ENCODE data around the gene KCNE1.

Gene KCNE1

DNA sequence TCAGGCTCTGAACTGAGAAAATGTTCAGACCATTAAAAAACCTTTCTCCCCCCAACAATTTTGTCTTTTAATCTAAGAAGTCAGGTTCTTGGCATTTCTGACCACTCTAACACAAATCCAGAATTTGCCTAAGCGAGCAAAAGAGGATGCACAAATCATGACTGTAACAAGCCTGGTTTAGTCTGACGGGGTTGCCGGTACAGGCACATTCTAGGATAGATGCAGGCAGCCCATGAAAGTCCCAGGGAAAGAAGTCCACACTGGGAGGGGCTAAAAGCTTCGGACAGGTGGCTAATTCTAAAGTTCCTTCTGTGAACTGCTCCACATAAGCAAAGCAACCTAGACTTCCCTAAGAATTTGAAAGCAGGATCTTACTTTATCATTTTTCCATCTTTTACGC is 48.0 kb upstream of the KCNE1 start:
- H3K9me3 ChIP-seq (ENCODE audit: insufficient read depth, low read length, severe bottlenecking): no peaks in the 10 kb centered on the region
- H3K9ac ChIP-seq (ENCODE audit: low read depth, low read length): no peak overlapping the region
- no peaks in the 10 kb centered on the region for H3K27me3 ChIP-seq (ENCODE audit: insufficient read depth, low read length, poor library complexity)
- no peaks in the 10 kb centered on the region for H3K4me1 ChIP-seq (ENCODE audit: insufficient read depth, low read length)
- H3K4me2 ChIP-seq (ENCODE audit: insufficient read depth, low read length): no peak overlapping the region
- H4K20me1 ChIP-seq (ENCODE audit: insufficient read depth, low read length): peaks cover 3% of the 10 kb centered on the region; the same call in 1 of the 2 replicates
- peaks cover 8% of the 10 kb centered on the region; the same call in 1 of the 2 replicates for H3K36me3 ChIP-seq (ENCODE audit: insufficient read depth, low read length)
- peaks cover 17% of the 10 kb centered on the region; the same call in 1 of the 2 replicates for H3K79me2 ChIP-seq (ENCODE audit: insufficient read depth, low read length)
- no peak overlapping the region for H2AFZ ChIP-seq (ENCODE audit: low read depth, low read length)
- H3K4me3 ChIP-seq (ENCODE audit: low read depth in 1 of 2, low read length in 2 of 2): no peak overlapping the region
- DNase-seq: no peak
- no peak for TF ChIP-seq EZH2 (IDR thresholded peaks at IDR 0.05; ENCODE audit: borderline replicate concordance, low read depth, low read length, severe bottlenecking)
- TF ChIP-seq, protein P1, sequence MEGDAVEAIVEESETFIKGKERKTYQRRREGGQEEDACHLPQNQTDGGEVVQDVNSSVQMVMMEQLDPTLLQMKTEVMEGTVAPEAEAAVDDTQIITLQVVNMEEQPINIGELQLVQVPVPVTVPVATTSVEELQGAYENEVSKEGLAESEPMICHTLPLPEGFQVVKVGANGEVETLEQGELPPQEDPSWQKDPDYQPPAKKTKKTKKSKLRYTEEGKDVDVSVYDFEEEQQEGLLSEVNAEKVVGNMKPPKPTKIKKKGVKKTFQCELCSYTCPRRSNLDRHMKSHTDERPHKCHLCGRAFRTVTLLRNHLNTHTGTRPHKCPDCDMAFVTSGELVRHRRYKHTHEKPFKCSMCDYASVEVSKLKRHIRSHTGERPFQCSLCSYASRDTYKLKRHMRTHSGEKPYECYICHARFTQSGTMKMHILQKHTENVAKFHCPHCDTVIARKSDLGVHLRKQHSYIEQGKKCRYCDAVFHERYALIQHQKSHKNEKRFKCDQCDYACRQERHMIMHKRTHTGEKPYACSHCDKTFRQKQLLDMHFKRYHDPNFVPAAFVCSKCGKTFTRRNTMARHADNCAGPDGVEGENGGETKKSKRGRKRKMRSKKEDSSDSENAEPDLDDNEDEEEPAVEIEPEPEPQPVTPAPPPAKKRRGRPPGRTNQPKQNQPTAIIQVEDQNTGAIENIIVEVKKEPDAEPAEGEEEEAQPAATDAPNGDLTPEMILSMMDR (IDR thresholded peaks at IDR 0.05; ENCODE audit: borderline replicate concordance, extremely low read depth, low read length, poor library complexity, severe bottlenecking): no peak
- H3K27ac ChIP-seq (ENCODE audit: low read length): no peak overlapping the region
- ATAC-seq (ENCODE audit: insufficient read depth, low read depth): no peak

DNA sequence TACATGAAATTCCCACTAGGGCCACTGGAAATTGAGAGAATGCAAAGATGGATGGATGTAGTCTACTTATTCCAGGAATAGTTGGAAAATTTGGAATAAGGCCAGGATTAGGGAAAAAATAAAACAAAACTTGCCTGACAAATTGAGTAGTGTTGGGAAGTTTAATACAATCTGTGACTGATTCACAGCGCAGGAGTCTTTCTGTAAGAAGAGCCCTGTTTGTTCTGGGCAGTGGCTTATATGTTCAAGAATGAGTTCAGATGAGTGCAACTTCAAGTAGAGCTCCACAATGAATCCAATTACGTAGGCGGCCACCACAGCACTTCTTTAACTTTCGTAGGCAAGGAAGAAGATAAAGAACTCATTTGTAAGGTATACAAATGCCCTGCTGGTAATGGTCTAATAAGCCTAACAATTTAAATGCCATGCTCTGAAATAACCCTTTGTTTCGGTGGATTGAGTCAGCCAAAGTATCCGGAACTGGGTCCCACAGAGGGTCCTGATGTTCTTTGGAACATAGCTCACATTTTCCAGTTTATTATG is 47.1 kb upstream of the KCNE1 start:
- H3K4me2 ChIP-seq (ENCODE audit: insufficient read depth, low read length): no peak overlapping the region
- no peak overlapping the region for H2AFZ ChIP-seq (ENCODE audit: low read depth, low read length)
- no peaks in the 10 kb centered on the region for H3K9me3 ChIP-seq (ENCODE audit: insufficient read depth, low read length, severe bottlenecking)
- H3K9ac ChIP-seq (ENCODE audit: low read depth, low read length): no peak overlapping the region
- peaks cover 7% of the 10 kb centered on the region; the same call in 1 of the 2 replicates for H3K36me3 ChIP-seq (ENCODE audit: insufficient read depth, low read length)
- H3K4me1 ChIP-seq (ENCODE audit: insufficient read depth, low read length): no peaks in the 10 kb centered on the region
- ATAC-seq (ENCODE audit: insufficient read depth, low read depth) (no peak), DNase-seq (no peak)
- no peak overlapping the region for H3K27ac ChIP-seq (ENCODE audit: low read length)
- no peaks in the 10 kb centered on the region for H4K20me1 ChIP-seq (ENCODE audit: insufficient read depth, low read length)
- no peaks in the 10 kb centered on the region for H3K27me3 ChIP-seq (ENCODE audit: insufficient read depth, low read length, poor library complexity)
- no peak for TF ChIP-seq EZH2 (IDR thresholded peaks at IDR 0.05; ENCODE audit: borderline replicate concordance, low read depth, low read length, severe bottlenecking)
- TF ChIP-seq, protein P1 (IDR thresholded peaks at IDR 0.05; ENCODE audit: borderline replicate concordance, extremely low read depth, low read length, poor library complexity, severe bottlenecking): no peak
- H3K4me3 ChIP-seq (ENCODE audit: low read depth in 1 of 2, low read length in 2 of 2): no peak overlapping the region
- peaks cover 15% of the 10 kb centered on the region; the same call in 1 of the 2 replicates for H3K79me2 ChIP-seq (ENCODE audit: insufficient read depth, low read length)

DNA sequence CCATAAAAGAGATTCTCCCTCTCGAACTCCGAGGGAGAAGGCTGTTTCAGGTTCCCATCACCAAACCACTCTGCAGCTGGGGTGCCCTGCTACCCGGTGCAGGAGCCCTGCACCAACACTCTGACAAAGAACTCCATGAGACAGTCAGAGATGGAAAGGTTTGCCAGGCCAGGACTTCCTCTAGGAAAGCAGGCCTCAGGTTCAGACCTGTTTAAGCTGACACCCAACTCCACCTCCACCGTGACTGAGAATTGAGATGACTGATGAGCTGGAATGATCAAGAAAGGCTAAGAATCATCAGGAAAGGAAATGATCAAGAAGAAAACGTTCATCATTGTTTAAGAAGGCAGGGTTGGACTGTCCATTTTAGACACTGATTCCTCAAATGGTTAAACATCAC is 46.2 kb upstream of the KCNE1 start:
- peaks cover 10% of the 10 kb centered on the region; the same call in 1 of the 2 replicates for H3K79me2 ChIP-seq (ENCODE audit: insufficient read depth, low read length)
- ATAC-seq (ENCODE audit: insufficient read depth, low read depth) (no peak), DNase-seq (no peak)
- no peak overlapping the region for H2AFZ ChIP-seq (ENCODE audit: low read depth, low read length)
- H3K9me3 ChIP-seq (ENCODE audit: insufficient read depth, low read length, severe bottlenecking): no peaks in the 10 kb centered on the region
- H3K9ac ChIP-seq (ENCODE audit: low read depth, low read length): no peak overlapping the region
- H3K4me2 ChIP-seq (ENCODE audit: insufficient read depth, low read length): no peak overlapping the region
- no peaks in the 10 kb centered on the region for H4K20me1 ChIP-seq (ENCODE audit: insufficient read depth, low read length)
- no peak overlapping the region for H3K4me3 ChIP-seq (ENCODE audit: low read depth in 1 of 2, low read length in 2 of 2)
- no peak overlapping the region for H3K27ac ChIP-seq (ENCODE audit: low read length)
- no peaks in the 10 kb centered on the region for H3K4me1 ChIP-seq (ENCODE audit: insufficient read depth, low read length)
- H3K36me3 ChIP-seq (ENCODE audit: insufficient read depth, low read length): peaks cover 7% of the 10 kb centered on the region; the same call in 1 of the 2 replicates
- no peaks in the 10 kb centered on the region for H3K27me3 ChIP-seq (ENCODE audit: insufficient read depth, low read length, poor library complexity)
- TF ChIP-seq EZH2 (IDR thresholded peaks at IDR 0.05; ENCODE audit: borderline replicate concordance, low read depth, low read length, severe bottlenecking): no peak
- TF ChIP-seq, protein P1 (IDR thresholded peaks at IDR 0.05; ENCODE audit: borderline replicate concordance, extremely low read depth, low read length, poor library complexity, severe bottlenecking): no peak

All from DND-41 (cell line).